Activated CD4-positive, CD25-positive, alpha-beta regulatory T cell treated with anti-CD3 and anti-CD28 coated beads, Interleukin-2, amount 50 U/mL, for 16 hours (primary cell): ENCODE results near the gene HSPA12A.

Experiments
- DNase-seq: peaks from one replicate; pipeline ENCODE4 v3.0.0-alpha.2; 2020; ENCODE audit warnings: low read depth, low spot score

The HSPA12A gene

GRCh38 chr10:116669080-116669479 lies 73.3 kb downstream of the HSPA12A start:
- no peak for DNase-seq

- no peak for DNase-seq
Observed at GRCh38 chr10:116668446-116668845, 73.9 kb downstream of the HSPA12A start.

- DNase-seq = no peak
Observed at GRCh38 chr10:116668018-116668417, 74.3 kb downstream of the HSPA12A start.

GRCh38 chr10:116667484-116667883 lies 74.9 kb downstream of the HSPA12A start:
- DNase-seq = no peak

- DNase-seq = no peak
Observed at GRCh38 chr10:116665541-116666125, 76.7 kb downstream of the HSPA12A start.

GRCh38 chr10:116664631-116665030 lies 77.7 kb downstream of the HSPA12A start:
- DNase-seq = no peak

- DNase-seq = no peak
Observed at GRCh38 chr10:116663342-116663741, 79.0 kb downstream of the HSPA12A start.

- DNase-seq = no peak
Observed at GRCh38 chr10:116660860-116661259, 81.5 kb downstream of the HSPA12A start.

- DNase-seq = no peak
Observed at GRCh38 chr10:116659049-116659670, 83.2 kb downstream of the HSPA12A start.

- no peak for DNase-seq
Observed at GRCh38 chr10:116657863-116658551, 84.4 kb downstream of the HSPA12A start.

- DNase-seq = no peak
Observed at GRCh38 chr10:116656044-116656443, 86.3 kb downstream of the HSPA12A start.

- DNase-seq = no peak
Observed at GRCh38 chr10:116655568-116655967, 86.8 kb downstream of the HSPA12A start.

- no peak for DNase-seq
Observed at GRCh38 chr10:116654816-116655215, 87.5 kb downstream of the HSPA12A start.

GRCh38 chr10:116653885-116654284 lies 88.5 kb downstream of the HSPA12A start:
- DNase-seq = no peak

GRCh38 chr10:116648903-116649302 lies 93.5 kb downstream of the HSPA12A start:
- no peak for DNase-seq

- no peak for DNase-seq
Observed at GRCh38 chr10:116646502-116646901, 95.9 kb downstream of the HSPA12A start.

- no peak for DNase-seq
Observed at GRCh38 chr10:116637830-116638229, 104.5 kb downstream of the HSPA12A start.

- DNase-seq = no peak
Observed at GRCh38 chr10:116636976-116637375, 105.4 kb downstream of the HSPA12A start.

GRCh38 chr10:116636385-116636784 lies 106.0 kb downstream of the HSPA12A start:
- DNase-seq = no peak

- DNase-seq = no peak
Observed at GRCh38 chr10:116634126-116634975, 108.0 kb downstream of the HSPA12A start.

GRCh38 chr10:116633216-116633600 lies 109.2 kb downstream of the HSPA12A start:
- DNase-seq = no peak

- no peak for DNase-seq
Observed at GRCh38 chr10:116632596-116633215, 109.7 kb downstream of the HSPA12A start.
